Testis (tissue), 3 donors: ENCODE data around the gene DES. TPM values are rescaled to one million over a fixed set of nuclear protein-coding genes. Genes with fewer than 3 reads are reported as not detected.

Experiments
- DNase-seq: peaks from one replicate; pipeline ENCODE4 v3.0.0-alpha.2; 2019
- H3K27ac ChIP-seq, 2 donors: fragments of 200-600 bp; sonication (generic); one replicate each; pipeline ENCODE4 v1.5.1; 2019
- H3K27me3 ChIP-seq: fragments of 200-600 bp; sonication (generic); one replicate; pipeline ENCODE4 v1.5.1; 2019
- H3K36me3 ChIP-seq: fragments of 200-600 bp; sonication (generic); one replicate; pipeline ENCODE4 v1.5.1; 2017; ENCODE audit warnings: low read depth; ENCODE audit errors: missing control alignments
- H3K4me1 ChIP-seq: fragments of 200-600 bp; sonication (generic); one replicate; pipeline ENCODE4 v1.5.1; 2019
- H3K4me3 ChIP-seq, 2 donors: fragments of 200-600 bp; sonication (generic); one replicate each; pipeline ENCODE4 v1.5.1; 2017 to 2019
- H3K9me3 ChIP-seq: fragments of 200-600 bp; sonication (generic); one replicate; pipeline ENCODE4 v1.5.1; 2017
- CTCF ChIP-seq, 3 experiments: fragments of 450-650 bp in 2 of 3; fragments of 200-600 bp in 1 of 3; sonication (generic) in 1 of 3; IDR thresholded peaks; one replicate each; pipeline ENCODE4 v1.5.1; 2016 to 2019; ENCODE audit warnings: antibody characterized with exemption in 3 of 3, mild to moderate bottlenecking in 2 of 3, moderate library complexity in 1 of 3
- POLR2A ChIP-seq: fragments of 450-650 bp; IDR thresholded peaks from one replicate; pipeline ENCODE4 v1.6.1; 2017; ENCODE audit warnings: antibody characterized with exemption, mild to moderate bottlenecking, moderate library complexity
- whole genome bisulfite sequencing, 2 donors: methylation state at CpG; one replicate each; pipeline ENCODE4 v1.1.5; 2018; 5-methylcytosine and 5-hydroxymethylcytosine counted together
- intact Hi-C: fragments of 100-400 bp; cut with DNase I; formaldehyde crosslinking; loops from one replicate; pipeline ENCODE4 v1.15.1; 2023; ENCODE audit warnings: low total_unique reads
- polyA plus RNA-seq: library from polyadenylated mRNA; stranded (reverse); fragments of 350-450 nt; fragmentation: Illumina TruSeq; extraction: RNeasy Lipid Tissue Mini Kit (QIAGEN cat#74804); gene quantifications from one replicate; pipeline ENCODE4 v1.2.3, GENCODE V29; 2014; ENCODE audit warnings: low read depth, low replicate concordance; ENCODE audit not compliant: insufficient read depth
- total RNA-seq, 2 donors: library from RNA; depleted of rRNA; stranded (reverse); fragments of >200 nt; gene quantifications; one replicate each; pipeline ENCODE4 v1.2.3, GENCODE V29; 2016

DES gene
- total and polyA plus RNA-seq, 3 donors from 2014 or later, result 17.6 to 199 (median 33.3) TPM

- TF ChIP-seq POLR2A, result no peak
- H3K4me3 ChIP-seq, result no peak overlapping the region
Observed at GRCh38 chr2:219403861-219404260, 14.3 kb upstream of the DES start.

GRCh38 chr2:219404291-219404910 is 13.8 kb upstream of the DES start:
- no peaks in the 10 kb centered on the region for H3K36me3 ChIP-seq
- WGBS, 2 donors, result 67 to 68% methylated on average over 10 of the region's 10 CpGs
- no peaks in the 10 kb centered on the region for H3K9me3 ChIP-seq
- no peak overlapping the region for H3K4me3 ChIP-seq
- peak; percentile 45 for DNase-seq
- TF ChIP-seq POLR2A (no peak), CTCF (IDR thresholded peaks at IDR 0.05) (no peak)
- intact Hi-C loops, result loop anchor here (5.0 kb wide), 2 partner anchors 128 to 238 kb away; no protein-coding TSS in a partner anchor
- H3K27me3 ChIP-seq, result no peaks in the 10 kb centered on the region
- H3K4me1 ChIP-seq, result peaks cover 29% of the 10 kb centered on the region
- peak overlapping the region; percentile 49 to 78 for H3K27ac ChIP-seq

More at GRCh38 chr2:219403861-219404260, 14.3 kb upstream of the DES start:
- 80 to 95% methylated on average over 9 of the region's 9 CpGs for WGBS, 2 donors
- Histone ChIP-seq H3K27ac (peak overlapping the region; percentile 49 to 78), H3K27me3 (no peaks in the 10 kb centered on the region), H3K36me3 (no peaks in the 10 kb centered on the region), H3K9me3 (no peaks in the 10 kb centered on the region), H3K4me1 (peaks cover 32% of the 10 kb centered on the region)
- intact Hi-C loops, result loop anchor here (5.0 kb wide), 2 partner anchors 128 to 238 kb away; no protein-coding TSS in a partner anchor
- no peak for DNase-seq

GRCh38 chr2:219404954-219405353 is 13.2 kb upstream of the DES start:
- Histone ChIP-seq H3K4me3 (no peak overlapping the region), H3K36me3 (no peaks in the 10 kb centered on the region), H3K27ac (peak overlapping the region; percentile 49 to 78), H3K9me3 (no peaks in the 10 kb centered on the region), H3K4me1 (peaks cover 28% of the 10 kb centered on the region), H3K27me3 (no peaks in the 10 kb centered on the region)
- WGBS, 2 donors, result 83 to 100% methylated on average over 3 to 7 of the region's 7 CpGs
- TF ChIP-seq CTCF (IDR thresholded peaks at IDR 0.05) (no peak), POLR2A (no peak)
- intact Hi-C loops, result loop anchor here (5.0 kb wide), 2 partner anchors 127 to 237 kb away; no protein-coding TSS in a partner anchor
- no peak for DNase-seq

- DNase-seq, result no peak
- no peaks in the 10 kb centered on the region for H3K36me3 ChIP-seq
- TF ChIP-seq POLR2A, result no peak
- no peak for TF ChIP-seq CTCF (IDR thresholded peaks at IDR 0.05)
- WGBS, 2 donors, result 75 to 78% methylated on average over 8 to 9 of the region's 9 CpGs
- peaks cover 28% of the 10 kb centered on the region for H3K4me1 ChIP-seq
- H3K27me3 ChIP-seq, result no peaks in the 10 kb centered on the region
- H3K9me3 ChIP-seq, result no peaks in the 10 kb centered on the region
- peak overlapping the region; percentile 49 to 78 for H3K27ac ChIP-seq
- intact Hi-C loops, result no loop called here
- no peak overlapping the region for H3K4me3 ChIP-seq
Observed at GRCh38 chr2:219405451-219405850, 12.7 kb upstream of the DES start.

GRCh38 chr2:219405958-219406860 is 12.0 kb upstream of the DES start:
- Histone ChIP-seq H3K27me3 (no peaks in the 10 kb centered on the region), H3K27ac (peak overlapping the region in 1 of 2 donors; percentile 78), H3K4me1 (peaks cover 28% of the 10 kb centered on the region), H3K4me3 (no peak overlapping the region), H3K9me3 (no peaks in the 10 kb centered on the region), H3K36me3 (no peaks in the 10 kb centered on the region)
- no peak for TF ChIP-seq POLR2A
- no peak for TF ChIP-seq CTCF (IDR thresholded peaks at IDR 0.05)
- DNase-seq, result no peak
- intact Hi-C loops, result no loop called here
- 79 to 86% methylated on average over 7 of the region's 7 CpGs for WGBS, 2 donors
